ENCODE data around the gene CLEC18A.
"Not testable (repeated sequence)": the region's sequence is repeated elsewhere in the genome, so short reads cannot be mapped to it uniquely, and the experiment has no call there.

GRCh38 chr16:69950411-69950810 is 723 bp upstream of the CLEC18A start:
- not testable (repeated sequence) for TF ChIP-seq CTCF (IDR thresholded peaks at IDR 0.05); SIN3A (IDR thresholded peaks at IDR 0.05; ENCODE audit: borderline replicate concordance, insufficient read depth, low read depth, low read length); POLR2AphosphoS5 (IDR thresholded peaks at IDR 0.05; ENCODE audit: low read depth, low read length)
